Measurements from ENCODE around the gene AMMECR1. TPM values are rescaled to one million over a fixed set of nuclear protein-coding genes. Genes with fewer than 3 reads are reported as not detected.
"Not testable (repeated sequence)": the region's sequence is repeated elsewhere in the genome, so short reads cannot be mapped to it uniquely, and the experiment has no call there.

AMMECR1 gene
- total RNA-seq, 4 donors from 2014 or later: 6.7 to 13.8 (median 8.9) TPM

GRCh38 chrX:110338935-110339334, 21.1 kb upstream of the AMMECR1 start:
- TF ChIP-seq, protein P1, sequence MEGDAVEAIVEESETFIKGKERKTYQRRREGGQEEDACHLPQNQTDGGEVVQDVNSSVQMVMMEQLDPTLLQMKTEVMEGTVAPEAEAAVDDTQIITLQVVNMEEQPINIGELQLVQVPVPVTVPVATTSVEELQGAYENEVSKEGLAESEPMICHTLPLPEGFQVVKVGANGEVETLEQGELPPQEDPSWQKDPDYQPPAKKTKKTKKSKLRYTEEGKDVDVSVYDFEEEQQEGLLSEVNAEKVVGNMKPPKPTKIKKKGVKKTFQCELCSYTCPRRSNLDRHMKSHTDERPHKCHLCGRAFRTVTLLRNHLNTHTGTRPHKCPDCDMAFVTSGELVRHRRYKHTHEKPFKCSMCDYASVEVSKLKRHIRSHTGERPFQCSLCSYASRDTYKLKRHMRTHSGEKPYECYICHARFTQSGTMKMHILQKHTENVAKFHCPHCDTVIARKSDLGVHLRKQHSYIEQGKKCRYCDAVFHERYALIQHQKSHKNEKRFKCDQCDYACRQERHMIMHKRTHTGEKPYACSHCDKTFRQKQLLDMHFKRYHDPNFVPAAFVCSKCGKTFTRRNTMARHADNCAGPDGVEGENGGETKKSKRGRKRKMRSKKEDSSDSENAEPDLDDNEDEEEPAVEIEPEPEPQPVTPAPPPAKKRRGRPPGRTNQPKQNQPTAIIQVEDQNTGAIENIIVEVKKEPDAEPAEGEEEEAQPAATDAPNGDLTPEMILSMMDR (IDR thresholded peaks at IDR 0.05): no peak
- no peak for ATAC-seq (ENCODE audit: low FRiP score)
- no peak for DNase-seq (ENCODE audit: low spot score)

DNA sequence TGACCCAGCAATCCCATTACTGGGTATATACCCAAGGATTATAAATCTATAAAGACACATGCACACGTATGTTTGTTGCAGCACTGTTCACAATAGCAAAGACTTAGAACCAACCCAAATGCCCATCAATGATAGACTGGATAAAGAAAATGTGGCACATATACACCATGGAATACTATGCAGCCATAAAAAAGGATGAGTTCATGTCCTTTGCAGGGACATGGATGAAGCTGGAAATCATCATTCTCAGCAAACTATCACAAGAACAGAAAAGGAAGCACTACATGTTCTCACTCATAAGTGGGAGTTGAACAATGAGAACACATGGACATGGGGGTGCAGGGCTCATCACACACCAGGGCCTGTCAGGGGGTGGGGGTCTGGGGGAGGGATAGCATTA, 15.6 kb upstream of the AMMECR1 start:
- ATAC-seq (ENCODE audit: low FRiP score); DNase-seq (ENCODE audit: low spot score): not testable (repeated sequence)

GRCh38 chrX:110331444-110332030, 13.7 kb upstream of the AMMECR1 start:
- TF ChIP-seq, protein P1 (IDR thresholded peaks at IDR 0.05): no peak
- DNase-seq (ENCODE audit: low spot score) (no peak), ATAC-seq (ENCODE audit: low FRiP score) (no peak)

- not testable (repeated sequence) for ATAC-seq (ENCODE audit: low FRiP score); DNase-seq (ENCODE audit: low spot score)
These were observed 10.7 kb upstream of the AMMECR1 start for GRCh38 chrX:110328613-110329012.

GRCh38 chrX:110327336-110327735, 9.5 kb upstream of the AMMECR1 start:
- ATAC-seq (ENCODE audit: low FRiP score) (no peak), DNase-seq (ENCODE audit: low spot score) (no peak)
- TF ChIP-seq, protein P1 (IDR thresholded peaks at IDR 0.05): no peak

GRCh38 chrX:110326712-110327111, 8.8 kb upstream of the AMMECR1 start:
- DNase-seq (ENCODE audit: low spot score) (no peak), ATAC-seq (ENCODE audit: low FRiP score) (no peak)
- TF ChIP-seq, protein P1 (IDR thresholded peaks at IDR 0.05): no peak

- ATAC-seq (ENCODE audit: low FRiP score): no peak
- no peak for DNase-seq (ENCODE audit: low spot score)
- TF ChIP-seq, protein P1 (IDR thresholded peaks at IDR 0.05): no peak
These were observed 4.7 kb upstream of the AMMECR1 start for GRCh38 chrX:110322603-110323002.

DNA sequence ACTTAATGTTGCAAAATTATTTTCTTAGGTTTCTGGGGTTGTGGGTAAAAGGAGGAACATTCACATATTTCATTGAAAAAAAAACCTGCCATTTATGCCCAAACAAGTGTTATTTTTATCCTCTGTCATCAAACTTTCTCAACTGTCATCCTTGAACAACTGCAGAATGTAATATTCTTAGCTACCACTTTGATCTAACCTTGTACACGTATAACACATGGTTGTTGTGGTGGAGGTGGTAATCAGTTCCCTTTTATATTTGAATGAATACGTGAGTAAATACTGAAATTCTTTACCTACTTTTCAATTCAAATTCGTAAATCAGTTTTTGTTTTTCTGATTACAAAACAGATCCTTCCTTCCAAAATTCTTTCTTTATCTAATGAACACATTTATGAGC, 3.8 kb upstream of the AMMECR1 start:
- TF ChIP-seq, protein P1 (IDR thresholded peaks at IDR 0.05): no peak
- ATAC-seq (ENCODE audit: low FRiP score) (no peak), DNase-seq (ENCODE audit: low spot score) (no peak)

Data from omental fat pad (tissue), 4 donors.